Neural crest cell (in vitro differentiated cells): ENCODE measurements around the gene CDC5L. TPM values are rescaled to one million over a fixed set of nuclear protein-coding genes. Genes with fewer than 3 reads are reported as not detected.

ENCODE experiments used
- DNase-seq: peaks from one replicate; pipeline ENCODE4 v3.0.0; 2021; ENCODE audit warnings: low read depth, mixed read lengths, low spot score
- H3K27ac Mint-ChIP-seq: one replicate; pipeline ENCODE4 v1.8.0; 2021; ENCODE audit warnings: mild to moderate bottlenecking, mixed read lengths; ENCODE audit not compliant: unreplicated experiment
- H3K27me3 Mint-ChIP-seq: 2 replicates; pipeline ENCODE4 v1.8.0; 2021; ENCODE audit warnings: low read depth, mild to moderate bottlenecking, mixed read lengths
- H3K36me3 Mint-ChIP-seq: 2 replicates; pipeline ENCODE4 v1.8.0; 2021; ENCODE audit warnings: low read depth, mild to moderate bottlenecking, mixed read lengths
- H3K4me1 Mint-ChIP-seq: 2 replicates; pipeline ENCODE4 v1.8.0; 2021; ENCODE audit warnings: mixed read lengths
- H3K4me3 Mint-ChIP-seq: one replicate; pipeline ENCODE4 v1.8.0; 2021; ENCODE audit warnings: mild to moderate bottlenecking, mixed read lengths
- H3K9me3 Mint-ChIP-seq: 2 replicates; pipeline ENCODE4 v1.8.0; 2021; ENCODE audit warnings: mixed read lengths
- total RNA-seq: library from RNA; stranded (reverse); gene quantifications from 2 replicates; pipeline ENCODE4 v1.2.1, GENCODE V29; 2021
- TF ChIP-seq, protein P1 (sequence below): fragments of 200-600 bp; sonication (generic); conservative IDR thresholded peaks from 2 replicates; pipeline ENCODE4 v1.5.0; 2021; ENCODE audit warnings: antibody characterized with exemption, mild to moderate bottlenecking

CDC5L gene
- total RNA-seq, 1 donor from 2014 or later = 36.2 TPM

- H3K9me3 Mint-ChIP-seq = no peaks in the 10 kb centered on the region
- peaks cover 15% of the 10 kb centered on the region for H3K4me1 Mint-ChIP-seq
- no peak overlapping the region for H3K27ac Mint-ChIP-seq
- no peaks in the 10 kb centered on the region for H3K36me3 Mint-ChIP-seq
- no peak overlapping the region for H3K4me3 Mint-ChIP-seq
- DNase-seq = no peak
- no peaks in the 10 kb centered on the region for H3K27me3 Mint-ChIP-seq
- TF ChIP-seq, protein P1, sequence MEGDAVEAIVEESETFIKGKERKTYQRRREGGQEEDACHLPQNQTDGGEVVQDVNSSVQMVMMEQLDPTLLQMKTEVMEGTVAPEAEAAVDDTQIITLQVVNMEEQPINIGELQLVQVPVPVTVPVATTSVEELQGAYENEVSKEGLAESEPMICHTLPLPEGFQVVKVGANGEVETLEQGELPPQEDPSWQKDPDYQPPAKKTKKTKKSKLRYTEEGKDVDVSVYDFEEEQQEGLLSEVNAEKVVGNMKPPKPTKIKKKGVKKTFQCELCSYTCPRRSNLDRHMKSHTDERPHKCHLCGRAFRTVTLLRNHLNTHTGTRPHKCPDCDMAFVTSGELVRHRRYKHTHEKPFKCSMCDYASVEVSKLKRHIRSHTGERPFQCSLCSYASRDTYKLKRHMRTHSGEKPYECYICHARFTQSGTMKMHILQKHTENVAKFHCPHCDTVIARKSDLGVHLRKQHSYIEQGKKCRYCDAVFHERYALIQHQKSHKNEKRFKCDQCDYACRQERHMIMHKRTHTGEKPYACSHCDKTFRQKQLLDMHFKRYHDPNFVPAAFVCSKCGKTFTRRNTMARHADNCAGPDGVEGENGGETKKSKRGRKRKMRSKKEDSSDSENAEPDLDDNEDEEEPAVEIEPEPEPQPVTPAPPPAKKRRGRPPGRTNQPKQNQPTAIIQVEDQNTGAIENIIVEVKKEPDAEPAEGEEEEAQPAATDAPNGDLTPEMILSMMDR = no peak
Observed at GRCh38 chr6:44468835-44469234, 81.3 kb downstream of the CDC5L start.

DNA sequence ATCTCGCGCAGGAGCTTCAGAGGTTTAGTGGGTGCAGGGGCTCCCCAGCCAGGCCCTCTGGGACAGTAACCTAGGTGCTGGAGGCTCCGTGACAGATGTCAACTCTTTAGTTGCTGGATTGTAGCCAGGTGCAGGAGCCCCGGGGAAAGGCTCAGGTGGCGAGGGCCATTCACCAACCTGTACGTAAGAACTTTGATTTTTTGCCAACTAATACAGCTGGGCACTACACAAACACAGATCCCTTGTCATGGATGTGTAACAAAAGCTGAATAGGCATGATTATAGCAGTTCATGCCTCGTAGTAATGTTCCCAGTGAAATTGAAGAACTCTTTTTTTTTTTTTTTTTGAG lies 82.6 kb downstream of the CDC5L start:
- H3K4me1 Mint-ChIP-seq = peaks cover 10% of the 10 kb centered on the region
- no peaks in the 10 kb centered on the region for H3K36me3 Mint-ChIP-seq
- TF ChIP-seq, protein P1 = peak; percentile 27
- no peak overlapping the region for H3K4me3 Mint-ChIP-seq
- no peak overlapping the region for H3K27ac Mint-ChIP-seq
- no peaks in the 10 kb centered on the region for H3K9me3 Mint-ChIP-seq
- no peak for DNase-seq
- H3K27me3 Mint-ChIP-seq = no peaks in the 10 kb centered on the region

GRCh38 chr6:44470746-44471145 lies 83.2 kb downstream of the CDC5L start:
- Mint-ChIP-seq H3K9me3 (no peaks in the 10 kb centered on the region), H3K27ac (no peak overlapping the region)
- TF ChIP-seq, protein P1 = no peak

GRCh38 chr6:44471271-44471981 lies 83.9 kb downstream of the CDC5L start:
- H3K4me3 Mint-ChIP-seq = no peak overlapping the region
- no peak overlapping the region for H3K27ac Mint-ChIP-seq
- no peaks in the 10 kb centered on the region for H3K27me3 Mint-ChIP-seq
- no peaks in the 10 kb centered on the region for H3K36me3 Mint-ChIP-seq
- DNase-seq = no peak
- H3K4me1 Mint-ChIP-seq = peaks cover 10% of the 10 kb centered on the region
- H3K9me3 Mint-ChIP-seq = no peaks in the 10 kb centered on the region
- TF ChIP-seq, protein P1 = no peak

More at GRCh38 chr6:44470746-44471145, 83.2 kb downstream of the CDC5L start:
- Mint-ChIP-seq H3K4me1 (peaks cover 10% of the 10 kb centered on the region), H3K36me3 (no peaks in the 10 kb centered on the region), H3K4me3 (no peak overlapping the region), H3K27me3 (no peaks in the 10 kb centered on the region)
- DNase-seq = no peak

DNA sequence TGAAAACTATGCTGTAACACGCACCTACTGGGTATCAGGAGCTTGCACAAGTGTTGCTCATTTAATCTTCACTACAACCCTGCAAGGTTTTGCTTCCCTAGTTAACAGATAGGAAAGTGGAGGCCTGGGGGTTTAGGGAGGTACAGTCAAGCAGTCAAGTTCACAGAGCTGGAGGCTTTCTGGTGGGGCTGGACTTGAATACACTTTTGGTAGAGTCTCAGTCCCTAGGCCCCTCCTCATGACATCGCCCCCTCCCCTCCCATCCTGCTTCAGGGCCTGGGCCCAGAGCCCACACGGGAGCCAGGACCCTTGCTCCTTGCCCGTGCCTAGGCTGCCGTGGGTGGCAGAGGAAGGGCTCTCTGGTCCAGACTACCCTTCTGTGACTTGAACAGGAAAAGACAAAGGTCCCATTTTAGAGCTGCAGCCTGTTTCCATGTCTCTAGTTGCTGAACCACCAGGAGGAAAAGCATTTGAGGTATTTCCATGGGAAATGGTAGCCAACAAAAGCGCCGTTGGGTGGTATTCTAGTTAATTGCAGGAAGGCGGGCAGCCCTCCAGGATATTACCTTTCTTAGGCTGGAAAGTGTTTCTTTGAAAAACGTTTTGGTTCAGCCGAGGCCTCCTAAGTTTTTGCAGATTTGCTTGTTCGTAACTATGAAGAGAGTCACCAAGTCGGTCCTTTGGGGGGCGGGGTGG lies 84.9 kb downstream of the CDC5L start:
- peaks cover 10% of the 10 kb centered on the region for H3K4me1 Mint-ChIP-seq
- H3K9me3 Mint-ChIP-seq = no peaks in the 10 kb centered on the region
- TF ChIP-seq, protein P1 = no peak
- H3K36me3 Mint-ChIP-seq = no peaks in the 10 kb centered on the region
- H3K27me3 Mint-ChIP-seq = no peaks in the 10 kb centered on the region
- H3K27ac Mint-ChIP-seq = no peak overlapping the region
- no peak for DNase-seq
- no peak overlapping the region for H3K4me3 Mint-ChIP-seq
